Thyroid gland (tissue), 4 donors: ENCODE results near the gene SMTN. TPM values are rescaled to one million over a fixed set of nuclear protein-coding genes. Genes with fewer than 3 reads are reported as not detected.

ENCODE experiments used
- DNase-seq, 2 donors: peaks; one replicate each; pipeline ENCODE4 v3.0.0-alpha.2; 2019
- H3K27ac ChIP-seq, 3 donors: fragments of 200-600 bp; sonication (generic); 1 replicate in 2 of 3; 2 replicates in 1 of 3; pipeline ENCODE4 v1.5.1; 2016 to 2019; ENCODE audit warnings: mild to moderate bottlenecking in 1 of 3, moderate library complexity in 1 of 3
- H3K27me3 ChIP-seq: fragments of 200-600 bp; sonication (generic); one replicate; pipeline ENCODE4 v1.5.1; 2019
- H3K36me3 ChIP-seq, 2 donors: fragments of 200-600 bp; sonication (generic); one replicate each; pipeline ENCODE4 v1.5.1; 2016 to 2019
- H3K4me1 ChIP-seq, 2 donors: fragments of 200-600 bp; sonication (generic); one replicate each; pipeline ENCODE4 v1.5.1; 2017 to 2019
- H3K4me3 ChIP-seq, 3 donors: fragments of 200-600 bp; sonication (generic); replicated peaks in 1 of 3; 1 replicate in 2 of 3; 2 replicates in 1 of 3; pipeline ENCODE4 v1.5.1; 2016; ENCODE audit warnings: mild to moderate bottlenecking in 1 of 3
- H3K9me3 ChIP-seq: fragments of 200-600 bp; sonication (generic); one replicate; pipeline ENCODE4 v1.5.1; 2017
- CTCF ChIP-seq, 6 experiments: fragments of 200-600 bp in 3 of 6; fragments of 450-650 bp in 3 of 6; sonication (generic) in 3 of 6; IDR thresholded peaks; one replicate each; pipeline ENCODE4 v1.5.1; 2016 to 2019; ENCODE audit warnings: antibody characterized with exemption in 6 of 6, mild to moderate bottlenecking in 2 of 6, inconsistent platforms in 1 of 6, moderate library complexity in 1 of 6
- POLR2A ChIP-seq, 2 donors: fragments of 450-650 bp; IDR thresholded peaks; one replicate each; pipeline ENCODE4 v1.6.1; 2017; ENCODE audit warnings: antibody characterized with exemption in 2 of 2, mild to moderate bottlenecking in 2 of 2, moderate library complexity in 1 of 2
- WGBS, 2 donors: methylation state at CpG; one replicate each; pipeline ENCODE4 v1.1.5; 2017; 5-methylcytosine and 5-hydroxymethylcytosine counted together
- intact Hi-C: fragments of 100-400 bp; cut with DNase I; formaldehyde crosslinking; loops from one replicate; pipeline ENCODE4 v1.15.1; 2023
- total RNA-seq, 4 donors: library from RNA; depleted of rRNA; stranded (reverse); fragments of >200 nt; gene quantifications; one replicate each; pipeline ENCODE4 v1.2.3, GENCODE V29; 2016

Gene SMTN
- total RNA-seq, 4 donors from 2014 or later = 46.2 to 60.3 (median 54.2) TPM

GRCh38 chr22:31081963-31082605 is 966 bp downstream of the SMTN start:
- no peak for TF ChIP-seq CTCF (IDR thresholded peaks at IDR 0.05)
- intact Hi-C loops = no loop called here
- H3K4me1 ChIP-seq = peaks cover 24 to 43% of the 10 kb centered on the region in 2 donors

GRCh38 chr22:31082606-31083376 is 1.7 kb downstream of the SMTN start:
- intact Hi-C loops = no loop called here
- H3K9me3 ChIP-seq = no peaks in the 10 kb centered on the region
- H3K4me1 ChIP-seq = peaks cover 24 to 43% of the 10 kb centered on the region in 2 donors
- H3K27me3 ChIP-seq = no peaks in the 10 kb centered on the region
- no peaks in the 10 kb centered on the region for H3K36me3 ChIP-seq
- TF ChIP-seq POLR2A (IDR thresholded peaks at IDR 0.05) = no peak
- peak in 4 of 6 experiments; percentile 18 to 40 (median 24) for TF ChIP-seq CTCF (IDR thresholded peaks at IDR 0.05)
- H3K27ac ChIP-seq = peak overlapping the region; percentile 28 to 91 (median 87)
- peak overlapping the region in 1 of 3 donors; percentile 65 for H3K4me3 ChIP-seq
- WGBS, 2 donors = 75 to 82% methylated on average over 10 of the region's 11 CpGs
- DNase-seq = peak; percentile 45 to 46

More at GRCh38 chr22:31081963-31082605, 966 bp downstream of the SMTN start:
- no peaks in the 10 kb centered on the region for H3K9me3 ChIP-seq
- no peak for DNase-seq
- H3K4me3 ChIP-seq = peak overlapping the region in 2 of 3 donors; percentile 35 to 65
- peak overlapping the region; percentile 0 to 91 (median 87) for H3K27ac ChIP-seq
- no peaks in the 10 kb centered on the region for H3K36me3 ChIP-seq
- H3K27me3 ChIP-seq = no peaks in the 10 kb centered on the region
- 56 to 76% methylated on average over 6 of the region's 6 CpGs for WGBS, 2 donors

- 65 to 77% methylated on average over 2 to 3 of the region's 3 CpGs for WGBS, 2 donors
- Histone ChIP-seq H3K27ac (peak overlapping the region; percentile 28 to 91 (median 89)), H3K9me3 (no peaks in the 10 kb centered on the region), H3K27me3 (no peaks in the 10 kb centered on the region), H3K4me1 (peaks cover 24 to 43% of the 10 kb centered on the region in 2 donors), H3K36me3 (peaks cover 3 to 5% of the 10 kb centered on the region in 2 donors), H3K4me3 (peak overlapping the region in 1 of 3 donors; percentile 62)
- no peak for DNase-seq
- TF ChIP-seq CTCF (IDR thresholded peaks at IDR 0.05) (no peak), POLR2A (IDR thresholded peaks at IDR 0.05) (no peak)
- intact Hi-C loops = no loop called here
Measured at GRCh38 chr22:31083377-31083768, 2.3 kb downstream of the SMTN start.

- DNase-seq = no peak
- WGBS, 2 donors = 22 to 27% methylated on average over 12 to 18 of the region's 18 CpGs
- Histone ChIP-seq H3K27ac (peak overlapping the region; percentile 89 to 96 (median 91)), H3K9me3 (no peaks in the 10 kb centered on the region), H3K4me3 (peak overlapping the region; percentile 54 to 86 (median 62)), H3K36me3 (peaks cover 11 to 12% of the 10 kb centered on the region in 2 donors), H3K4me1 (peaks cover 24 to 43% of the 10 kb centered on the region in 2 donors), H3K27me3 (no peaks in the 10 kb centered on the region)
- intact Hi-C loops = no loop called here
- no peak for TF ChIP-seq CTCF (IDR thresholded peaks at IDR 0.05)
- no peak for TF ChIP-seq POLR2A (IDR thresholded peaks at IDR 0.05)
Measured at GRCh38 chr22:31083923-31084810, 3.0 kb downstream of the SMTN start.
